NT2/D1 (cell line): ENCODE data around the gene NFYB.

Experiments used
- SUZ12 ChIP-seq: IDR thresholded peaks from 2 replicates; pipeline ENCODE4 v1.6.1; 2011; ENCODE audit not compliant: insufficient read length, insufficient read depth; ENCODE audit errors: extremely low read depth
- YY1 ChIP-seq: IDR thresholded peaks from 2 replicates; pipeline ENCODE4 v1.6.1; 2011; ENCODE audit not compliant: insufficient read length, insufficient read depth
- ZNF274 ChIP-seq: IDR thresholded peaks from 2 replicates; pipeline ENCODE4 v1.6.1; 2011; ENCODE audit warnings: mild to moderate bottlenecking, low read depth, low read length

GRCh38 chr12:104150416-104150815 lies 12.4 kb upstream of the NFYB start:
- TF ChIP-seq YY1 (no peak), ZNF274 (no peak), SUZ12 (no peak)
